Measurements from ENCODE around the gene EXO5. TPM values are rescaled to one million over a fixed set of nuclear protein-coding genes. Genes with fewer than 3 reads are reported as not detected.
A peak's percentile ranks its signal among the peaks of the same experiment; 100 is the strongest.
"Not testable (repeated sequence)": the region's sequence is repeated elsewhere in the genome, so short reads cannot be mapped to it uniquely, and the experiment has no call there.

The EXO5 gene
- total RNA-seq, 4 donors from 2014 or later, result 3.9 to 9.1 (median 6.5) TPM

DNA sequence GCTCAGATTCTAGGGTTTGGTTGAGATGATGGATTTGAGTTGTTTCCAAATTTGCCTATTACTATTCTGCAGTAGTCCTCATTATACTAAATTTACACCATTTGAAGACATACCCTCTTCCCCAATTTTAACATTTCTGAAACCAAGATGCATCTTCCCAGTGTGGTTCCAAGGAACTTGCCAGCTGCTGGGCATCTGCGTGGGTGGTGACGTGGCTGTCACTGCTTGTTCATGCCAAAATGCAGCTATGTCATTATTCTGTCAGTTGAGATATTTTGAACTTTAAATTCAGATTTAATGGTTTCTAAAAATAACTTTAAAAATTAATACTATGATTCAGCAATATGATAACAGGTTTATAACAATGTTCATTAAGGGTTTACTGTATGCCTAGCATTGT is 30.3 kb upstream of the EXO5 start:
- no peak for ATAC-seq (ENCODE audit: low FRiP score)
- TF ChIP-seq, protein P1, sequence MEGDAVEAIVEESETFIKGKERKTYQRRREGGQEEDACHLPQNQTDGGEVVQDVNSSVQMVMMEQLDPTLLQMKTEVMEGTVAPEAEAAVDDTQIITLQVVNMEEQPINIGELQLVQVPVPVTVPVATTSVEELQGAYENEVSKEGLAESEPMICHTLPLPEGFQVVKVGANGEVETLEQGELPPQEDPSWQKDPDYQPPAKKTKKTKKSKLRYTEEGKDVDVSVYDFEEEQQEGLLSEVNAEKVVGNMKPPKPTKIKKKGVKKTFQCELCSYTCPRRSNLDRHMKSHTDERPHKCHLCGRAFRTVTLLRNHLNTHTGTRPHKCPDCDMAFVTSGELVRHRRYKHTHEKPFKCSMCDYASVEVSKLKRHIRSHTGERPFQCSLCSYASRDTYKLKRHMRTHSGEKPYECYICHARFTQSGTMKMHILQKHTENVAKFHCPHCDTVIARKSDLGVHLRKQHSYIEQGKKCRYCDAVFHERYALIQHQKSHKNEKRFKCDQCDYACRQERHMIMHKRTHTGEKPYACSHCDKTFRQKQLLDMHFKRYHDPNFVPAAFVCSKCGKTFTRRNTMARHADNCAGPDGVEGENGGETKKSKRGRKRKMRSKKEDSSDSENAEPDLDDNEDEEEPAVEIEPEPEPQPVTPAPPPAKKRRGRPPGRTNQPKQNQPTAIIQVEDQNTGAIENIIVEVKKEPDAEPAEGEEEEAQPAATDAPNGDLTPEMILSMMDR (IDR thresholded peaks at IDR 0.05), result no peak
- no peak for DNase-seq (ENCODE audit: low spot score)

- TF ChIP-seq, protein P1 (IDR thresholded peaks at IDR 0.05), result no peak
- ATAC-seq (ENCODE audit: low FRiP score) (no peak), DNase-seq (ENCODE audit: low spot score) (no peak)
Observed at GRCh38 chr1:40479156-40479555, 29.4 kb upstream of the EXO5 start.

GRCh38 chr1:40495315-40495903 is 13.2 kb upstream of the EXO5 start:
- DNase-seq (ENCODE audit: low spot score) (no peak), ATAC-seq (ENCODE audit: low FRiP score) (no peak)
- TF ChIP-seq, protein P1 (IDR thresholded peaks at IDR 0.05), result no peak

GRCh38 chr1:40502651-40503050 is 5.9 kb upstream of the EXO5 start:
- not testable (repeated sequence) for DNase-seq (ENCODE audit: low spot score); ATAC-seq (ENCODE audit: low FRiP score)

GRCh38 chr1:40507973-40508372 is 594 bp upstream of the EXO5 start:
- no peak for DNase-seq (ENCODE audit: low spot score)
- TF ChIP-seq, protein P1 (IDR thresholded peaks at IDR 0.05), result no peak
- no peak for ATAC-seq (ENCODE audit: low FRiP score)

DNA sequence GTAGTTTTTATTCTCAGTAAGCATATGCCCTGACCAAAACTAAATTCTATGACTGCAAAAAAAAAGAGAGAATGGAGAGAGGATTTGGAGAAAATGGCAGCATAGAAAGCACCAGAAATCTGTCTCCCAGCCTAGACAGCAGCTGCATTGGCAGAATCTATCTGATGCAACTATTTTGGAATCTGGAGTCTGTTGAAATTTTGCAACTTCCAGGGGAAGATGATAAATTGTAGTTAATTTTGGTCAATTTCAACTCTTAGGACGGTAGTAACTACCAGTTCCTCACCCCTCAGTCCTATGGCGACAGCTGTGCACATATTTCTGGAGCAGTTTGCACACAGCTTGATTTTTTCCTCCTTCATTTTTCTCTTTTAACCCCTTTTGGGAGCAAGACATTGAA is 10.9 kb downstream of the EXO5 start:
- ATAC-seq (ENCODE audit: low FRiP score), result no peak
- TF ChIP-seq, protein P1 (IDR thresholded peaks at IDR 0.05), result no peak
- DNase-seq (ENCODE audit: low spot score), result no peak

GRCh38 chr1:40530735-40531380 is 22.3 kb downstream of the EXO5 start:
- TF ChIP-seq, protein P1 (IDR thresholded peaks at IDR 0.05), result no peak
- ATAC-seq (ENCODE audit: low FRiP score) (peak; percentile 57), DNase-seq (ENCODE audit: low spot score) (no peak)

Data from omental fat pad (tissue), 4 donors.